Suppressor macrophage (primary cell): ENCODE measurements around the gene CD8A.
"Not testable (repeated sequence)": the region's sequence is repeated elsewhere in the genome, so short reads cannot be mapped to it uniquely, and the experiment has no call there.

Source experiments
- DNase-seq, 4 experiments: peaks; one replicate each; pipeline ENCODE4 v3.0.0-alpha.2; 2020 to 2022

CD8A gene

GRCh38 chr2:86776532-86776931 is 14.2 kb downstream of the CD8A start:
- DNase-seq = no peak

DNA sequence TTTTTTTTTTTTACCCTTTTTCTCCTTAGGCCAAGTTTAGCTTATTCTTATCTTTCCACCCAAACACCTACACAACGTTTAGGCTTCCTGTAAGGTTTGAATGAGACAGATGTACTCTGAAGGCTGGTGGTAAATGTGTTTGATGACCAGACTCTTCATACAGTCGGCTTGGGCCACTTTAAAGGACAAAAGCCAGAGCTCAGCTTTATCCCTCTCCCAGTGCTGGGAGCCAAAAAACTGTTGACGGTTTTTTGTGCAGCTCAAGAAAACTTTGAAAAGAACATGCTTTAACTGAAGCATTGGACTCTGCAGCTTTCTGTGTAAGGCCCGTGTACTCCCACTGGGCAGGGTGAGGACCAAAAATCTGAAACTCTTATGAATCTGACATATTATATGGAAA is 15.4 kb downstream of the CD8A start:
- DNase-seq = no peak

GRCh38 chr2:86774862-86775261 is 15.9 kb downstream of the CD8A start:
- no peak for DNase-seq

DNA sequence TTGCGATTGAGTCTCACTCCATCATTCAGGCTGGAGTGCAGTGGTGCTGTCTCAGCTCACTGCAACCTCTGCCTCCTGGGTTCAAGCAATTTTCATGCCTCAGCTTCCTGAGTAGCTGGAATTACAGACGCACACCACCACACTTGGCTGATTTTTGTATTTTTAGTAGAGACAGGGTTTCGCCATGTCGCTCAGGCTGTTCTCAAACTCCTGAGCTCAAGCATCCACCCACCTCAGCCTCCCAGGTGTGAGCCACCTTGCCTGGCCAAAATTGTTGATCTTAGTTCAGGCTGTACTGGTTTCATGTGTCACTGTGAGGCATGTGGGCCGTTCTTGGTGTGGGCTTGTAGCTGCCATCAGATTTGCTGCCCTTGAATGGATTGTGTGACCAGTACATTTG is 18.1 kb downstream of the CD8A start:
- no peak for DNase-seq

DNA sequence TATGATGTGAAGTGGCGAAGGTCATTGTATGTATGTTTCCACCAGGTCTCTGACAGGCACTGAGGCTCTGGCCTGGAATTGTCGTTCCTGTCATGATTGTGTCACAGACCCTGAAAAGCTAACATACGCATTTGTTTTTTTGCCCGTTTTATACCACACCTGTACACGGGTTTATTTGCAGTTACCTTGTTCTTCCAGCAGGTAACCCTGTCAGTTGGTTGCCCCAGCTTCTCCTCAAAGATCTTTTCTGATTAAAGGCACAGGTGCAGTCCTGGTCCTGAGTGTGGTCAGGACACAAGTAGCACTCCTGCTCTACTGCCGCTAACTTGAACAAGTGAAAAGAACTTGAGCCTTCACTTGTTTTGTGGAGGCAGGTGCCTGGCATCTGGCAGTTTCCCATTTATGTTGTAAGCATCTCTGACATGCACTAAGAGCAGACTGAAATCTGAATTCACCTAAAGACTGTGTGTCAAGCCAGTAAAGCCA is 19.9 kb downstream of the CD8A start:
- no peak for DNase-seq

DNA sequence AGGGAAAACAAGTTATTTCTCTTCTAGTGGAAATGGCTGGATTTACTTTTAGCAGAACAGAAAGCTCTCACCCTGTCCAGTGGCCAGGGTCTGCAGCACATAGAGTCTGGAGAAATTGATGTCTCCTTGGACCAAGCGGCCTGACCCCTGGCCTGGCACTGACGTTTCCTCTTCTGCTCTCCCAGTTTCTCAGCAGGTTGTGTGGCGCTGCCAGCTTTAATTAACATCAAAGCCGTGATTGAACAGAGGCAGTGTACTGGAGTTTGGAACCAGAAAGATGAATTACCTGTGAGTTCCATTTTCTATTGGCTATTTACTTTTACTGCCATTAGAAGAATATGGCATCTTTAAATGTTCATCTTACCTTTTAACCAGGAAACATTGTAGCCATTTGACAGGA is 20.9 kb downstream of the CD8A start:
- no peak for DNase-seq

- DNase-seq = peak; percentile 16 to 54 (median 36)
Observed at GRCh38 chr2:86768189-86768949, 22.3 kb downstream of the CD8A start.

- DNase-seq = no peak
Observed at GRCh38 chr2:86765310-86765695, 25.4 kb downstream of the CD8A start.

GRCh38 chr2:86764661-86765309 is 25.9 kb downstream of the CD8A start:
- DNase-seq = peak; percentile 43 to 60 (median 46)

GRCh38 chr2:86760371-86760770 is 30.3 kb downstream of the CD8A start:
- no peak for DNase-seq

DNA sequence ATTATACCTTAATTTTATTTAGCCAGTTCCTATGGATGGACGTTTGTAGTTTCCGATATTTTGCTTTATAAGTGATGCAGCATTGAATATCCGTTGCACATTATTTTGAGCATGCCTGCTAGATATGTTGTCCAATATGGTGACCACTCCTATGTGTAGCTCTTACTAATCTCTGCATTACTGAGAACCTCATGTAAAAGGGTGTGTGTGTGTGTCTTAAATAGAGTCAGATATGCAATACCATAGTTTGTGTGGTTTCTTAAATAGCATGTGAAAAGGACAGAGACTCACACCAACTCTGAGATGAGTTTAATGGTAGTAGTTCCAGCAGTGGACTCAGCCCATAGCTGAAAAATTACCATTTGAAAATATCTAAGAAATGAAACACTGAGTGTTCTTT is 32.3 kb downstream of the CD8A start:
- no peak for DNase-seq

DNA sequence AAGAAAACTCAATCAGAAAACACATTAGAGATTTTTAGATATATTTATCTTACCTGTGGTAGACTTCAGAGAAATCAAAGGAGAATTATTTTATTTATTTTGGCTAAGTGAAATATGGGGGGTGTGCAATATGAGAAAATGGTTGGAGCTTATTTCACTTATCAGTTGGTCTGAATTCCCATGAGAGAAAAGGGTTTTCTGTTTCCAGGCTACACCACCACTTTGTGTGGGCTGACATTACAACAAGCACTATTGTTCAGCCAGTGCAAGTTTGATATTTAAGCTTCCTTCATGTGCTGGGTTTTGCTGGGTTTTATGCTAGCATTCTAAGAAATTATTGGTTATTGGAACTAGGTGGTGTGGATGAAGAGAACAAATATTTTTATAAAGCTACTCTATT is 37.1 kb downstream of the CD8A start:
- DNase-seq = no peak

DNA sequence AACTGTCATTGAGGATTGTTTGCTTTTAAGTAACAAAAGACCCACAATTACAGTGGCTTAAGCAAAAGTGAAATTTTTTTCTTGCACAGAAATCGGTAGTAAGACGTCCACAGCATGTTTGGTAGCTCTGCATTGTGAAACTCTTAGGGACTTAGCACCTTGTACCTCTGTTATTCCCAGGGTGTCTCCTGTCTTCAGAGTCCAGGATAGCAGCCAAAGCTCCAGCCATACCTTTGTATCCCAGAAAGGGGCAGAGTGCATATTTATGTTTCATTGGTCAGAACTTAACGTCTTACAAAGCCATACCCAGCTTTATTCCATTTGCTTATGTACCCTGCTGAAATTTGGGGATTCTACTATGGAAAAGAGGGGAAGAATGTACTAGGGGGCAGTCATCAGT is 37.8 kb downstream of the CD8A start:
- no peak for DNase-seq

GRCh38 chr2:86751778-86752177 is 38.9 kb downstream of the CD8A start:
- DNase-seq = no peak

GRCh38 chr2:86750240-86750839 is 40.4 kb downstream of the CD8A start:
- no peak for DNase-seq

DNA sequence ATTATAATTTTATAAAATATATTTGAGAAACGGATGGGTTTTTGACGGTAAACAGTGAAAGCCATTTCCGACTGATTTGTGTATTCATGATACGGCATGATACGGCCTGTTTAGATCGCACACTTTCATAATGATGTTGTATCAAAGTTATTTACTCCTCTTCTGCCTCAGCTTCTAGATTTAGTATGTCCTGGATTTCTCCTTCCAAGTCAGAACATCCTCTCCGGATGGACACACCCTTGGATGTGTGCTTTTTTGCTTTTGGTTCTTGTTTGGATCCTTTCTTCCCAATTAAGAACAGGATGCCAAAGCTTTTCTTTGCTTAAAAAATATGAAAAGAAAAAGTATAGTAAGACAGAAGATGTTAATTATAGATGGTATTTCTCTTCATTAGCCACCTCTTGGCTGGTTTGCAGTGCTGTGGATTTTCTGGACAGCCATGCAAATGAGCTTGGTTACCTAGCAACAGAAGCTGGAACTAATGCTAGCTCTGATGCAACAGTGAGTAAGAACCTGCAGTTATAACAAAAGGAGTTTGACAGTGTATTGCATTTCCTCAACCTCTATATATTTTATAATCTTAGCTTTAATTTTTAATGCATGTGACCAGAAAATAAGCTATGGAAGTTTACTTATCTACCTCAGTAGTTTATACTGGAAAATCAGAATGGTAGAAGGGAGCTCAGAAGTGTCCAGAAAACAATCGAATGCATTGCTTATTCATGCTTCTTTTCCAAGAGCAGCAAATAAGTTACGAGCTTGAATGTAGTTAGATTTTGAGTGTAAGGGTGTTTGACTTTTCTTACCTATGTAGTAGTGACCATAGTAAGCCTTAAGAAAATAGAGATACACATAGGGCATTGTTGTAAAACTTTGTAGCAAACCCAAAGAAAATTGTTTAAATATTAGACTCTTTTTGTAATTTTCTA is 42.7 kb downstream of the CD8A start:
- DNase-seq = peak; percentile 11 to 70 (median 58)

DNA sequence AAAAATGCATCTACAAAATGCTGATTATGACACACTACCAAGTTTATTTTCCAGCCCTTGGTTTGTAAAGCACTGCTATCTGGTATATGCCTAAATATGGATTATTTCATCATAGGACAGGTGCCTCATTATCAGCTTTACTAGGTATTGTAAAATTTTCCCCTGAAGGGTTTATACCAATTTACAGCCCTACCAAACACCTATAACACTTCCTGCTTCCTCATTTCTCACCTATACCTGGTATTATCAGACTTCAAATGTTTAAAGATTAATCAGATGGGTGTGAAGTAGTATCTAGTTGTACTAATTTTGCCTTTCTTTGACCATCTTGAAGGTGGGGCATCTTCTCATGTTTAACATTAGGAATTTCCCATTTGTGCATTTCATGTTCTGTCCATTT is 43.8 kb downstream of the CD8A start:
- no peak for DNase-seq

- DNase-seq = no peak
Observed at GRCh38 chr2:86744152-86744551, 46.6 kb downstream of the CD8A start.

DNA sequence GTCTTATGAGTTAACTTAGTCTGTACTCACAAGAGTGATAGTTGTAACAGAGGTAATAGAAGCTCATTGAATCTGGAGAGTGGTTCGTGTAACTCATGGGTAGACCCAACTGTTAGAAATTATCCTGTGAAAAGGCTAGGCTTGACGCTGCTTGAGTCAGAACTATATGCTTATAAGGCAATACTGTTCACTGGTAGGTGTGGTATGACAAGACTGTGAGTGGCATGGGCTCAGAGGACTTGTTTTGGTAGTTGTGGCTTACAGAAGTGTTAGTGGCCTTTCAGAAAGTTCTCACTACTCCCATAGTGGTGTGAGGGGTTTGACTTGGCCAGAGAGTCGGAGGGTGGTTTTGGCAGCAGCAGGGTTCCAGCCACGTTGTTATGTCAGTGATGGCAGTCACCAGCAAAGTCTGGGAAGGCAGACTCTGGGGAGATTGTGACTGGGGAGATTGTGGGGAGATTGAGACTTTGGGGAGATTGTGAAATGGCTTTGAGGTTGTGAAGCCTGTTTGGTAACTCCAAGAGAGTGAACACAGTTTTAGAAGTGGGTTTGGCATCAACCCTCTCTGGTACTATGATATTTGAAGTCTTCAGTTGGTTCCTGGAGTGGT is 48.7 kb downstream of the CD8A start:
- not testable (repeated sequence) for DNase-seq

DNA sequence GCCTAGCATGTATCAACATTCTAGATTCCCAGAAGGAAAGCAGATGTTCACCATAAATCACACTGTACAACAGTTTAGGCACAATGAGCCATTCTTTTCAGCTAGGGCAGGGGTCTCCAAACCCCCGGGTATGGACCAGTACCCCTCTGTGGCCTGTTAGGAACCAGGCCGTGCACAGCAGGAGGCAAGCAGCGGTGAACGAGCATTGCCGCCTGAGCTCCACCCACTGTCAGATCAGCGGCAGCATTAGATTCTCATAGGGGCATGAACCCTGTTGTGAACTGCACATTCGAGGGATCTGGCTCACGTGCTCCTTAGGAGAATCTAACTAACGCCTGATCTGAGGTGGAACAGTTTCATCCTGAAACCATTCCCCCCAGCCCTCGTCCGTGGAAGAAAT is 50.8 kb downstream of the CD8A start:
- not testable (repeated sequence) for DNase-seq

- not testable (repeated sequence) for DNase-seq
Observed at GRCh38 chr2:86739485-86739884, 51.2 kb downstream of the CD8A start.

DNA sequence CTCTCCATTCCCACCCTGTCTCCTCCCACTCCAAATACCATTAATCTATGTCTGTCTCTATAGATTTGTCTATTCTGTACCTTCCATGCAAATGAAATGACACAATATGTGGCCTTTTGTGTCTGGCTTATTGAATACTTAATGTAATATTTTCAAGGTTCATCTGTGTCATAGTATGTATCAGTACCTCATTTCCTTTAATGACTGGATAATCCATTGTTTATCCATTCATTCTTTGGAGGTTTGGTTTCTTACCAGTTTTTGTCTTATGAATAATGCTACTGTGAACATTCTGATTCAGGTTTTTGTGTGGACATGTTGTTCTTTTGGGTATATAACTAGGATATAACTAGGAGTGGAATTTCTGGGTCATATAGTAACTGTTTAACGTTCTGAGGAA is 55.8 kb downstream of the CD8A start:
- not testable (repeated sequence) for DNase-seq
